Heart left ventricle (tissue), 16 donors: ENCODE measurements around the gene EXD3. TPM values are rescaled to one million over a fixed set of nuclear protein-coding genes. Genes with fewer than 3 reads are reported as not detected.
"Not testable (repeated sequence)": the region's sequence is repeated elsewhere in the genome, so short reads cannot be mapped to it uniquely, and the experiment has no call there.

Source experiments
- ATAC-seq, 4 donors: fragments of 200-7000 bp; cut with Tn5 transposase; one replicate each; pipeline ENCODE4 v1.9.1; 2020 to 2022; ENCODE audit warnings: moderate library complexity in 4 of 4, mild to moderate bottlenecking in 3 of 4, moderate number of reproducible peaks in 1 of 4
- DNase-seq, 5 donors: peaks; one replicate each; pipeline ENCODE4 v3.0.0-alpha.2; 2020
- H3K27ac ChIP-seq, 12 donors: fragments of 200-600 bp; sonication (generic) in 4 of 12; one replicate each; pipeline versions ENCODE4 v1.5.0 to v1.8.0; 2016 to 2022; ENCODE audit warnings: mild to moderate bottlenecking in 2 of 12
- H3K27me3 ChIP-seq, 9 donors: fragments of 200-600 bp; sonication (generic) in 2 of 9; one replicate each; pipeline versions ENCODE4 v1.5.1 to v1.8.0; 2016 to 2022; ENCODE audit warnings: mild to moderate bottlenecking in 3 of 9
- H3K36me3 ChIP-seq, 9 donors: fragments of 200-600 bp; sonication (generic) in 2 of 9; one replicate each; pipeline versions ENCODE4 v1.5.0 to v1.8.0; 2018 to 2022; ENCODE audit warnings: mild to moderate bottlenecking in 2 of 9
- H3K4me1 ChIP-seq, 12 donors: fragments of 200-600 bp; sonication (generic) in 4 of 12; one replicate each; pipeline versions ENCODE4 v1.5.0 to v1.8.0; 2016 to 2022; ENCODE audit warnings: mild to moderate bottlenecking in 3 of 12
- H3K4me3 ChIP-seq, 12 donors: fragments of 200-600 bp; sonication (generic) in 4 of 12; one replicate each; pipeline versions ENCODE4 v1.5.0 to v1.8.0; 2017 to 2022; ENCODE audit warnings: mild to moderate bottlenecking in 9 of 12, moderate library complexity in 4 of 12
- H3K9me3 ChIP-seq, 12 donors: fragments of 200-600 bp; sonication (generic) in 4 of 12; one replicate each; pipeline versions ENCODE4 v1.5.0 to v1.8.0; 2016 to 2022; ENCODE audit warnings: mild to moderate bottlenecking in 1 of 12
- POLR2A ChIP-seq, 2 donors: fragments of 450-650 bp; IDR thresholded peaks; one replicate each; pipeline ENCODE4 v1.6.1; 2017; ENCODE audit warnings: antibody characterized with exemption in 2 of 2, mild to moderate bottlenecking in 2 of 2, moderate library complexity in 2 of 2
- WGBS, 4 donors: extraction: QIAGEN DNeasy Blood & Tissue Kit in 2 of 4; methylation state at CpG; one replicate each; pipeline versions ENCODE4 v1.1.5 to v1.1.7; 2013 to 2018; 5-methylcytosine and 5-hydroxymethylcytosine counted together
- intact Hi-C, 10 donors: fragments of 100-400 bp; cut with DNase I; formaldehyde crosslinking; loops; one replicate each; pipeline versions ENCODE4 v1.11.1 to v1.14.2; 2022
- polyA plus RNA-seq, 2 donors: library from polyadenylated mRNA; stranded (reverse); fragments of 200-250 nt; gene quantifications; one replicate each; pipeline ENCODE4 v1.2.3, GENCODE V29; 2013
- total RNA-seq, 9 donors: library from RNA; depleted of rRNA in 2 of 9; stranded (reverse); fragments of >200 nt in 2 of 9; fragmentation: NEBNext Ultra II Directional in 3 of 9; extraction: Animal tissue kit (Norgen Biotek cat#: 25700) in 3 of 9; gene quantifications; one replicate each; pipeline versions ENCODE4 v1.1.0 to v1.2.4, GENCODE V29; 2016 to 2023
- TF ChIP-seq, protein P1 (sequence below), 12 donors: fragments of 200-600 bp; sonication (generic) in 4 of 12; IDR thresholded peaks; one replicate each; pipeline versions ENCODE4 v1.5.0 to v1.8.0; 2018 to 2022; ENCODE audit warnings: antibody characterized with exemption in 12 of 12, mild to moderate bottlenecking in 5 of 12
- donor health status: ischemic (EF 13 %, LVEDD 7.1; RV severe dilation, severe dysfunction).
- donor health status: healthy with polysubstance abuse.
- donor health status: DM: no; HTN: yes; CAD: no.
- donor health status: DM: no; HTN: no; CAD: no.
- donor health status: ischemic (EF 25% LVEDD 6.9; RV normal size, moderate dysfunction).
- donor health status: ischemic (EF 25% LVEDD 5.7; RV mildly dilated, moderate dysfunction).
- donor health status: healthy.
- donor health status: DM: yes; HTN: yes; CAD: no.
- donor health status: ischemic (EF 35%, LVEDD 5.7; RV mildly dilated, moderate dysfunction).
- donor health status: nonischemic (EF 11% LVEDD 7.7; RV severe dilation, severe dysfunction).
- donor health status: DM: yes; HTN: yes; CAD: no.
- donor health status: PGD.
- donor health status: ischemic (EF 29% LVEDD 5.4; RV normal size, mild dysfunction).
- donor health status: nonischemic (EF 23%, LVEDD 6.1; RV moderate dilation, normal function).

The EXD3 gene
- total and polyA plus RNA-seq, 11 donors, result 4.1 to 15.2 (median 8.6) TPM

DNA sequence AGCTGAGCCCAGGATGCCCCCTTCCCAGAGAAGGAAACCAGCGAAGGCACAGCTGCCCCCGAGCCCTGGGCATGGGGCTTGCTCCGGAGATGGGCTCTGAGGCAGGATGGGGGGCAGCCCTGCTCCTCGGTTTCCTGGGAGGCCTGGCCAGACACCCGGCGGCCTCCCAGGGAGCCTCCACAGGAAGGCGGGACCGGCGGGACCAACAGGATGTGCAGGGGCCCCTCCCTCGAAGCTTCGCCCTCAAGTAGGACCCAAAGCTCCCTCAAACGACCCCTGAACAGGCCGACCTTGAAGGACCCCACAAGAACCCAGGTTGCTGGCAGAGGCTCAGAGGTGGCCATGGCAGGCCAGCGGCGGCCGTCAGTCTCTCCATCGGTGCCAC, 11.7 kb downstream of the EXD3 start:
- peaks cover 0 to 14% (median 0%) of the 10 kb centered on the region in 9 donors for H3K27me3 ChIP-seq
- peak overlapping the region in 9 of 12 donors; percentile 1 to 40 (median 31) for H3K4me3 ChIP-seq
- DNase-seq, result peak in 2 of 5 donors; percentile 66 to 68
- peak in 2 of 4 donors; percentile 2 to 44 for ATAC-seq
- no peaks in the 10 kb centered on the region for H3K9me3 ChIP-seq
- intact Hi-C loops, result no loop called here
- no peaks in the 10 kb centered on the region for H3K36me3 ChIP-seq
- 50 to 61% (median 50%) methylated on average over 13 to 17 of the region's 17 CpGs; no CpG with 5 or more reads in 1 of the 4 donors for WGBS, 4 donors
- no peak for TF ChIP-seq POLR2A (IDR thresholded peaks at IDR 0.05)
- TF ChIP-seq, protein P1, sequence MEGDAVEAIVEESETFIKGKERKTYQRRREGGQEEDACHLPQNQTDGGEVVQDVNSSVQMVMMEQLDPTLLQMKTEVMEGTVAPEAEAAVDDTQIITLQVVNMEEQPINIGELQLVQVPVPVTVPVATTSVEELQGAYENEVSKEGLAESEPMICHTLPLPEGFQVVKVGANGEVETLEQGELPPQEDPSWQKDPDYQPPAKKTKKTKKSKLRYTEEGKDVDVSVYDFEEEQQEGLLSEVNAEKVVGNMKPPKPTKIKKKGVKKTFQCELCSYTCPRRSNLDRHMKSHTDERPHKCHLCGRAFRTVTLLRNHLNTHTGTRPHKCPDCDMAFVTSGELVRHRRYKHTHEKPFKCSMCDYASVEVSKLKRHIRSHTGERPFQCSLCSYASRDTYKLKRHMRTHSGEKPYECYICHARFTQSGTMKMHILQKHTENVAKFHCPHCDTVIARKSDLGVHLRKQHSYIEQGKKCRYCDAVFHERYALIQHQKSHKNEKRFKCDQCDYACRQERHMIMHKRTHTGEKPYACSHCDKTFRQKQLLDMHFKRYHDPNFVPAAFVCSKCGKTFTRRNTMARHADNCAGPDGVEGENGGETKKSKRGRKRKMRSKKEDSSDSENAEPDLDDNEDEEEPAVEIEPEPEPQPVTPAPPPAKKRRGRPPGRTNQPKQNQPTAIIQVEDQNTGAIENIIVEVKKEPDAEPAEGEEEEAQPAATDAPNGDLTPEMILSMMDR (IDR thresholded peaks at IDR 0.05), result no peak
- H3K27ac ChIP-seq, result peak overlapping the region; percentile 16 to 87 (median 78)
- H3K4me1 ChIP-seq, result peaks cover 4 to 68% (median 37%) of the 10 kb centered on the region in 12 donors

DNA sequence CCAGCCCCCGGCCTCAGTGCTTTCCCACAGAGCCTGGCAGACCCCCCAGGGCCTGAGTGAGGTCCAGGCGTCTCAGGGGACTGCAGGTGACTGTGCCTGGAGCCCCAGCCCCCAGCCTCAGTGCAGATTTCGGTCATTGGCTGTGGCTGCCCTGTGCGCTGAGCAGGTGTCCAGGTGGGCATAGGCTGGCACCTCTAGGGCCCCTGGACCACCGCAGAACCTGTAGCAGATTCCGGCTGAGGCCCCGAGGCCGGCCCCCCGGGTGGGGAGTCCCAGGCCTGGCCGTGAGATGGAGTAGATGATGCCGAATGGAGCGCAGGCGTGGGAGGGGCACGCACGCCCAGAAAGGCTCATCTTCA, 12.1 kb downstream of the EXD3 start:
- ATAC-seq, result no peak
- Histone ChIP-seq H3K27ac (peak overlapping the region; percentile 16 to 87 (median 78)), H3K4me3 (peak overlapping the region in 9 of 12 donors; percentile 1 to 40 (median 31)), H3K27me3 (peaks cover 0 to 15% (median 0%) of the 10 kb centered on the region in 9 donors), H3K36me3 (no peaks in the 10 kb centered on the region), H3K4me1 (peaks cover 4 to 72% (median 38%) of the 10 kb centered on the region in 12 donors), H3K9me3 (no peaks in the 10 kb centered on the region)
- peak in 1 of 5 donors; percentile 50 for DNase-seq
- intact Hi-C loops, result no loop called here
- TF ChIP-seq, protein P1 (IDR thresholded peaks at IDR 0.05), result no peak
- TF ChIP-seq POLR2A (IDR thresholded peaks at IDR 0.05), result no peak
- 67 to 100% (median 82%) methylated on average over 1 to 15 of the region's 15 CpGs for WGBS, 4 donors

DNA sequence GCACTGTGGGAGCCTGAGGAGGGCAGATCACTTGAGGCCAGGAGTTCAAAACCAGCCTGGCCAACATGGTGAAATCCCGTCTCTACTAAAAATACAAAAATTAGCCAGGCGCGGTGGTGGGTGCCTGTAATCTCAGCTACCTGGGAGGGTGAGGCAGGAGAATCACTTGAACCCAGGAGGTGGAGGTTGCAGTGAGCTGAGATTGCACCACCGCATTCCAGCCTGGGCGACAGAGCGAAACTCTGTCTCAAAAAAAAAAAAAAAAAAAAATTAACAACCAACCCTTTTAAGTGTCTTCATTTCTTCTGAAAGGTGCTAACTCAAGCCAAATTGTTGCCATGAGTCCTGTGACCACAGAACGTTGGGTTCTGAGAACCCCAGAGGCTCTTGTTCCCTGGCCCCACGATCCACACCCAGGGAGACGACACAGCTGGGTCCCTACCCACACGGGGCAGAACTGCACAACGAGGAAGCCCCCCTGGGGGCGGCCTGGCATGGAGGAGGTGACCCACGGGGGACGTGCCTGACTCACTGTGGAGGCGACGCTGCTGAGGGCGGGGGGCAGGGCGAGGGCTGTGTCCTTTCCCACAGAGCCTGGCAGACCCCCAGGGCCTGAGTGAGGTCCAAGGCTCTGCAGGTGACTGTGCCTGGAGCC, 12.6 kb downstream of the EXD3 start:
- peak in 2 of 5 donors; percentile 24 to 62 for DNase-seq
- H3K27me3 ChIP-seq, result peaks cover 0 to 15% (median 0%) of the 10 kb centered on the region in 9 donors
- H3K9me3 ChIP-seq, H3K4me3 ChIP-seq, intact Hi-C loops, H3K36me3 ChIP-seq, ATAC-seq: not testable (repeated sequence)
- peak overlapping the region; percentile 16 to 87 (median 78) for H3K27ac ChIP-seq
- 79 to 85% (median 84%) methylated on average over 18 of the region's 18 CpGs for WGBS, 4 donors
- H3K4me1 ChIP-seq, result peaks cover 4 to 72% (median 38%) of the 10 kb centered on the region in 12 donors

DNA sequence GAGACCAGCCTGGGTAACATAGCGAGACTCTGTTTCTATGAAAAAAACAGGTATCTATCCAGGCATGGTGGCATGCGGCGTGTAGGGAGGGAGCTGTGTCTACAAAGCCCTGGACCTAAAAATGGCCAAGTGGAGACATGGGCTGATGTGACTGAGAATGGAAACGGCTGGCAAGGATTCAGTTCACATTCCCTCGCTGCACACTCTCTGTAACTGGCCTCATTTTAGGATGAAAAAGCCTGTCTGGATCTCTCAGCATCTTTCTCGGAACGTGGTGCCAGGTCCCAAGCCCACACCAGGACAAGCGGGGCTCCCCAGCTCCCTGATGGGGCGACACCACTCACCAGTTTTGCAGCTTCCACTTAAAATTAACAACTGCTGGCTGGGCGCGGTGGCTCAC, 13.4 kb downstream of the EXD3 start:
- no peak for ATAC-seq
- intact Hi-C loops, result loop anchor here in 8 of 10 donors (5.0 to 10.0 kb wide), 5 partner anchors 55 to 127 kb away; no protein-coding TSS in a partner anchor
- no peak for DNase-seq
- H3K4me3 ChIP-seq, result no peak overlapping the region
- peaks cover 4 to 66% (median 38%) of the 10 kb centered on the region in 12 donors for H3K4me1 ChIP-seq
- no peaks in the 10 kb centered on the region for H3K36me3 ChIP-seq
- 75 to 89% (median 80%) methylated on average over 11 of the region's 11 CpGs for WGBS, 4 donors
- H3K27ac ChIP-seq, result no peak overlapping the region
- TF ChIP-seq, protein P1 (IDR thresholded peaks at IDR 0.05), result no peak
- no peak for TF ChIP-seq POLR2A (IDR thresholded peaks at IDR 0.05)
- H3K9me3 ChIP-seq, result no peaks in the 10 kb centered on the region
- peaks cover 0 to 15% (median 0%) of the 10 kb centered on the region in 9 donors for H3K27me3 ChIP-seq
